ENCODE results near the gene FZD7.

- no peak for TF ChIP-seq CTCF (IDR thresholded peaks at IDR 0.05)
- no peak for TF ChIP-seq POLR2A (IDR thresholded peaks at IDR 0.05)
These were observed 34.4 kb upstream of the FZD7 start for GRCh38 chr2:201999279-201999678.
